ENCODE measurements around the gene ZFR2. TPM values are rescaled to one million over a fixed set of nuclear protein-coding genes. Genes with fewer than 3 reads are reported as not detected.

The ZFR2 gene
- total RNA-seq, 4 donors from 2014 or later: not detected

DNA sequence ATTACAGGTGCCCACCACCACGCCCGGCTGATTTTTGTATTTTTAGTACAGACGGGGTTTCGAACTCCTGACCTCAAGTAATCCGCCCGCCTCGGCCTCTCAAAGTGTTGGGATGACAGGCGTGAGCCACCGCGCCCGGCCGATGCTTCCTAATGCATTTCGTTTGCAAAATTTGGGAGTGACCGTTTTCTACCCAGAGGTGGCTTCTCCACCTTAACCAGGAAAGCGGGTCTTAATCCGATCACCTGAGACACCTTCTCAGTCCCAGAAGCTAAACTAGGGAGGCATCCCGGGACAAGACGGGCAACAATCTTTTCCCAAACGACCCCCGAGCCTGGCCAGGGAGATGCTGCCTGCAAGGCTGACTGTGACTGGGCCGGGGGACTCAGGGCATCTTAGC lies 67.8 kb downstream of the ZFR2 start:
- no peak for TF ChIP-seq CTCF (IDR thresholded peaks at IDR 0.05)
- no peak for TF ChIP-seq POLR2A (IDR thresholded peaks at IDR 0.05)
- TF ChIP-seq EP300 (IDR thresholded peaks at IDR 0.05; ENCODE audit: low read depth): no peak
- no peak for TF ChIP-seq POLR2AphosphoS5 (IDR thresholded peaks at IDR 0.05)
- Histone ChIP-seq H3K4me1 (peaks cover 5 to 12% (median 8%) of the 10 kb centered on the region in 4 donors), H3K27ac (no peak overlapping the region), H3K4me3 (peak overlapping the region in 1 of 4 donors; percentile 7), H3K27me3 (peaks cover 49% of the 10 kb centered on the region), H3K9me3 (peaks cover 7% of the 10 kb centered on the region in 2 donors), H3K36me3 (no peaks in the 10 kb centered on the region)
- intact Hi-C loops (cut with DNase I; ENCODE audit: low total_unique reads): no loop called here
- WGBS, 2 donors (ENCODE audit: low coverage in 1 of 2): 45 to 70% methylated on average over 2 to 20 of the region's 21 CpGs
- no peak for DNase-seq
- in situ Hi-C loops (cut with MboI; ENCODE audit: low pct_ligation_motif_present in 1 of 4, low pct_unique_long_range_greater_than_20kb in 1 of 4, low sequenced_read_pairs in 3 of 4): no loop called here

GRCh38 chr19:3798137-3798536 lies 70.7 kb downstream of the ZFR2 start:
- H3K27me3 ChIP-seq: peaks cover 49% of the 10 kb centered on the region
- in situ Hi-C loops (cut with MboI; ENCODE audit: low pct_ligation_motif_present in 1 of 4, low pct_unique_long_range_greater_than_20kb in 1 of 4, low sequenced_read_pairs in 3 of 4): no loop called here

DNA sequence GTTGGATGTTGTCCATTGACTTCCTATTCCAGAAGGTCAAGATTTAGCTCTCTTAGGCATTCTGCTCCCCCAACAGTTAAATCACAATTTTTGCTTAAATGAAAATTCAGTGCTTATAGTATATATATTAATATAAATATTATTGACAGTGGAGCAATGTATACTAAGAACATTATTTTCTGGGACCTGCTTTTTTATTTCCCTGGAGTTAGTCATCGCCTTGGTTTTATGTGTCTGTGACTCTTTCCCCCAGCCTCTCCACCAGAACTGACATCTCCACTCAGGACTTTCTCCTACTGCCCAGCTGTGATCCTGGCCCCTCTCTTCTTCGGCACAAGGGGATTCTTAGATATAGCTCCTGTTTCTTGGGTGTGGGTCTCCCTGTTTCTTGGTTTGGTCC lies 72.5 kb downstream of the ZFR2 start:
- in situ Hi-C loops (cut with MboI; ENCODE audit: low pct_ligation_motif_present in 1 of 4, low pct_unique_long_range_greater_than_20kb in 1 of 4, low sequenced_read_pairs in 3 of 4): no loop called here
- Histone ChIP-seq H3K27me3 (peaks cover 36% of the 10 kb centered on the region), H3K4me1 (peaks cover 0 to 7% (median 3%) of the 10 kb centered on the region in 4 donors), H3K36me3 (no peaks in the 10 kb centered on the region), H3K4me3 (no peak overlapping the region), H3K27ac (no peak overlapping the region), H3K9me3 (peaks cover 7% of the 10 kb centered on the region in 2 donors)
- intact Hi-C loops (cut with DNase I; ENCODE audit: low total_unique reads): no loop called here
- 83 to 95% methylated on average over 2 of the region's 2 CpGs for WGBS, 2 donors (ENCODE audit: low coverage in 1 of 2)
- no peak for DNase-seq
- TF ChIP-seq CTCF (IDR thresholded peaks at IDR 0.05) (no peak), POLR2A (IDR thresholded peaks at IDR 0.05) (no peak), EP300 (IDR thresholded peaks at IDR 0.05; ENCODE audit: low read depth) (no peak), POLR2AphosphoS5 (IDR thresholded peaks at IDR 0.05) (no peak)

More at GRCh38 chr19:3798137-3798536, 70.7 kb downstream of the ZFR2 start:
- TF ChIP-seq POLR2AphosphoS5 (IDR thresholded peaks at IDR 0.05) (no peak), CTCF (IDR thresholded peaks at IDR 0.05) (no peak), POLR2A (IDR thresholded peaks at IDR 0.05) (no peak), EP300 (IDR thresholded peaks at IDR 0.05; ENCODE audit: low read depth) (no peak)
- WGBS, 2 donors (ENCODE audit: low coverage in 1 of 2): 59 to 68% methylated on average over 4 to 6 of the region's 6 CpGs
- Histone ChIP-seq H3K4me1 (peaks cover 5 to 12% (median 8%) of the 10 kb centered on the region in 4 donors), H3K4me3 (no peak overlapping the region), H3K9me3 (peaks cover 7% of the 10 kb centered on the region in 2 donors), H3K27ac (no peak overlapping the region), H3K36me3 (no peaks in the 10 kb centered on the region)
- intact Hi-C loops (cut with DNase I; ENCODE audit: low total_unique reads): no loop called here
- DNase-seq: no peak

DNA sequence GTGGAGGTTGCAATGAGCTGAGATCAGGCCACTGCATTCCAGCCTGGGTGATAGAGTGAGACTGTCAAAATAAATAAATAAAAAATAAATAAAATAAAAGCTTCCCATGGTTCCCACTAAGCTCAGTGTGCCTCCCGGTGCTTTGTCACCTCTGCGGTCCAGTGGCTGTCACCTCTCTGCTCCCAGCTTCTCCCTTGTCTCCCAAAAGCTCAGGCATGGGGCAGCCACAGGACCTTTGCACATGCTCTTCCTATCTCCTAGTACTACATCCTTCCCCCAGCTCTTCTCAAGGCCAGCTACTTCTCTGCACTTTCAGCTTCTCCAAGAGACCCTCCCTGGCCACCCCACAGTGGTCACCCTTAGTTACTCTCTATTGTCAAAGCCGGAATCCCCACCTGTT lies 75.0 kb downstream of the ZFR2 start:
- 90 to 92% methylated on average over 2 to 3 of the region's 3 CpGs for WGBS, 2 donors (ENCODE audit: low coverage in 1 of 2)
- peaks cover 7% of the 10 kb centered on the region in 2 donors for H3K9me3 ChIP-seq

More for the DNA sequence above, 75.0 kb downstream of the ZFR2 start:
- DNase-seq: no peak
- in situ Hi-C loops (cut with MboI; ENCODE audit: low pct_ligation_motif_present in 1 of 4, low pct_unique_long_range_greater_than_20kb in 1 of 4, low sequenced_read_pairs in 3 of 4): no loop called here
- no peaks in the 10 kb centered on the region for H3K4me1 ChIP-seq
- H3K27me3 ChIP-seq: peaks cover 11% of the 10 kb centered on the region
- no peak overlapping the region for H3K4me3 ChIP-seq
- H3K27ac ChIP-seq: no peak overlapping the region
- no peaks in the 10 kb centered on the region for H3K36me3 ChIP-seq
- intact Hi-C loops (cut with DNase I; ENCODE audit: low total_unique reads): no loop called here
- TF ChIP-seq POLR2A (IDR thresholded peaks at IDR 0.05) (no peak), POLR2AphosphoS5 (IDR thresholded peaks at IDR 0.05) (no peak), EP300 (IDR thresholded peaks at IDR 0.05; ENCODE audit: low read depth) (no peak), CTCF (IDR thresholded peaks at IDR 0.05) (no peak)

Data from transverse colon (tissue), 4 donors.